ENCODE data around the gene CPOX. TPM values are rescaled to one million over a fixed set of nuclear protein-coding genes. Genes with fewer than 3 reads are reported as not detected.

CPOX gene
- total and polyA plus RNA-seq, 10 of the 15 experiments (the other 5 are each of a cell fraction or from before 2014, with no cell fraction given): 40.7 to 72.6 (median 64.5) TPM

- 23% methylated on average over 11 of the region's 11 CpGs for WGBS (ENCODE audit: insufficient coverage, insufficient replicate concordance, low lambda C conversion rate, missing lambda C conversion rate)
- peak overlapping the region; percentile 93 for H2AFZ ChIP-seq (ENCODE audit: control insufficient read depth, low read depth, low read length)
- ChIA-PET POLR2A (interaction anchor here (1.1 to 1.6 kb wide), 9 partner anchors 8 to 141 kb away, joined by 3 to 6 read pairs (median 3); partner anchors contain the start of gene CLDND1), RAD21 (ENCODE audit: unreplicated experiment) (interaction anchor here (1.2 to 6.0 kb wide), 10 partner anchors 10 to 158 kb away, joined by 3 to 36 read pairs (median 6); no protein-coding TSS in a partner anchor), SMC1A (ENCODE audit: uncharacterized antibody, unreplicated experiment) (interaction anchor here (0.7 to 16.9 kb wide), 16 partner anchors 10 to 357 kb away, joined by 3 to 408 read pairs (median 4); no protein-coding TSS in a partner anchor), CTCF (interaction anchor here (0.7 to 3.0 kb wide), 12 partner anchors 9 to 553 kb away, joined by 3 to 20 read pairs (median 4); no protein-coding TSS in a partner anchor)
- TF ChIP-seq TCF3 (IDR thresholded peaks at IDR 0.05; ENCODE audit: borderline replicate concordance, insufficient read depth, low read depth, low read length) (no peak), MLLT1 (IDR thresholded peaks at IDR 0.05) (peak; percentile 92)
- peak overlapping the region; percentile 85 for H3K9ac ChIP-seq (ENCODE audit: control insufficient read depth, insufficient read depth, low read length)
- DNase-seq (ENCODE audit: low read depth, low spot score) (no peak), FAIRE-seq (no peak), ATAC-seq (no peak)
- no peaks in the 10 kb centered on the region for H3K27me3 ChIP-seq (replicated peaks in 1 of 2; ENCODE audit: control insufficient read depth in 2 of 2, insufficient read depth in 2 of 2, low read length in 1 of 2)
- peak overlapping the region; percentile 81 for H3K4me3 ChIP-seq
- peak overlapping the region; percentile 92 for H3K4me2 ChIP-seq (ENCODE audit: control insufficient read depth, insufficient read depth)
- in situ Hi-C loops (cut with MboI): loop anchor here (10.0 kb wide), 2 partner anchors 558 to 582 kb away; partner anchors contain the start of gene GABRR3
- no TSS peak for BruUV-seq (replicated peaks)
- H4K20me1 ChIP-seq (ENCODE audit: control insufficient read depth, insufficient read depth): no peaks in the 10 kb centered on the region; the same call in 1 of the 2 replicates
- H3K4me1 ChIP-seq (ENCODE audit: control insufficient read depth, insufficient read depth, low read length): peaks cover 4% of the 10 kb centered on the region; the same call in 1 of the 2 replicates
- intact Hi-C loops (cut with micrococcal nuclease; ENCODE audit: unreplicated experiment): loop anchor here (2.0 to 10.0 kb wide), 4 partner anchors 36 to 555 kb away; partner anchors contain the start of genes GABRR3 and GPR15
- peaks cover 61% of the 10 kb centered on the region for H3K79me2 ChIP-seq (ENCODE audit: control insufficient read depth, insufficient read depth, low read length)
- H3K36me3 ChIP-seq (ENCODE audit: control insufficient read depth in 2 of 2, insufficient read depth in 2 of 2, low read length in 1 of 2): peaks cover under 1 to 8% of the 10 kb centered on the region in 2 experiments; a peak in 1 of 4 replicates
- H3K9me3 ChIP-seq (replicated peaks; ENCODE audit: control insufficient read depth, insufficient read depth, low read length): no peaks in the 10 kb centered on the region
- peak overlapping the region; percentile 84 for H3K27ac ChIP-seq (ENCODE audit: control insufficient read depth, insufficient read depth)
Measured at GRCh38 chr3:98592345-98592935, 971 bp downstream of the CPOX start.

All from GM12878 (cell line).